Pancreas (tissue), 10 donors: ENCODE data around the gene ZNF385B. TPM values are rescaled to one million over a fixed set of nuclear protein-coding genes. Genes with fewer than 3 reads are reported as not detected.
"Not testable (repeated sequence)": the region's sequence is repeated elsewhere in the genome, so short reads cannot be mapped to it uniquely, and the experiment has no call there.

Experiments used
- ATAC-seq, 4 donors: fragments of 200-7000 bp; cut with Tn5 transposase; one replicate each; pipeline versions ENCODE4 v1.8.0 to v1.9.1; 2020; ENCODE audit warnings: mild to moderate bottlenecking in 4 of 4, moderate library complexity in 4 of 4
- DNase-seq, 6 donors: peaks; one replicate each; pipeline ENCODE4 v3.0.0-alpha.2; 2020
- FAIRE-seq: peaks from 2 replicates; lab custom pipeline; 2012; peaks lifted over from hg19 to GRCh38; lab: Jason Lieb, UNC
- H3K27ac ChIP-seq, 4 donors: fragments of 200-600 bp; sonication (generic); 1 replicate in 3 of 4; 2 replicates in 1 of 4; pipeline versions ENCODE4 v1.5.0 to v1.8.0; 2020
- H3K27me3 ChIP-seq, 4 donors: fragments of 200-600 bp; one replicate each; pipeline ENCODE4 v1.8.0; 2021
- H3K36me3 ChIP-seq, 3 donors: fragments of 200-600 bp; sonication (generic) in 1 of 3; one replicate each; pipeline versions ENCODE4 v1.5.0 to v1.8.0; 2020 to 2021
- H3K4me1 ChIP-seq, 3 donors: fragments of 200-600 bp; one replicate each; pipeline ENCODE4 v1.8.0; 2021
- H3K4me3 ChIP-seq, 4 donors: fragments of 200-600 bp; sonication (generic) in 2 of 4; one replicate each; pipeline versions ENCODE4 v1.5.0 to v1.8.0; 2020 to 2021
- H3K9me3 ChIP-seq, 4 donors: fragments of 200-600 bp; one replicate each; pipeline ENCODE4 v1.8.0; 2021
- WGBS, 2 donors: extraction: QIAGEN DNeasy Blood & Tissue Kit; methylation state at CpG; one replicate each; pipeline ENCODE4 v1.1.7; 2013; 5-methylcytosine and 5-hydroxymethylcytosine counted together
- intact Hi-C, 3 donors: fragments of 100-400 bp; cut with DNase I; formaldehyde crosslinking; loops; one replicate each; pipeline versions ENCODE4 v1.11.1 to v1.14.2; 2022
- polyA plus RNA-seq, 2 donors: library from polyadenylated mRNA; stranded (reverse); fragments of 200-250 nt; gene quantifications; one replicate each; pipeline ENCODE4 v1.2.3, GENCODE V29; 2013
- total RNA-seq, 6 donors: library from RNA; stranded (reverse); fragmentation: NEBNext Ultra II Directional in 4 of 6; extraction: Animal tissue kit (Norgen Biotek cat#: 25700) in 4 of 6; gene quantifications; one replicate each; pipeline versions ENCODE4 v1.2.1 to v1.2.4, GENCODE V29; 2021 to 2023
- TF ChIP-seq, protein P1 (sequence below), 4 donors: fragments of 200-600 bp; sonication (generic) in 3 of 4; IDR thresholded peaks; one replicate each; pipeline versions ENCODE4 v1.5.0 to v1.8.0; 2021; ENCODE audit warnings: antibody characterized with exemption in 4 of 4
- donor health status: healthy with polysubstance abuse.
- donor health status: DM: no; HTN: no; CAD: no; lungs with moderate emphysema.
- donor health status: DM: no; HTN: no; CAD: no.
- donor health status: control.
- donor health status: control.
- donor health status: Bipolar disorder and iron deficiency.
- donor health status: DM: yes; HTN: yes; CAD: no.
- donor health status: DM: no; HTN: no; CAD: no.
- donor health status: DM: no; HTN: no; CAD: no.
- donor health status: DM: yes; HTN: yes; CAD: no.

ZNF385B gene
- total and polyA plus RNA-seq, 8 donors, result 0.19 to 0.61 (median 0.37) TPM; not detected in 1

DNA sequence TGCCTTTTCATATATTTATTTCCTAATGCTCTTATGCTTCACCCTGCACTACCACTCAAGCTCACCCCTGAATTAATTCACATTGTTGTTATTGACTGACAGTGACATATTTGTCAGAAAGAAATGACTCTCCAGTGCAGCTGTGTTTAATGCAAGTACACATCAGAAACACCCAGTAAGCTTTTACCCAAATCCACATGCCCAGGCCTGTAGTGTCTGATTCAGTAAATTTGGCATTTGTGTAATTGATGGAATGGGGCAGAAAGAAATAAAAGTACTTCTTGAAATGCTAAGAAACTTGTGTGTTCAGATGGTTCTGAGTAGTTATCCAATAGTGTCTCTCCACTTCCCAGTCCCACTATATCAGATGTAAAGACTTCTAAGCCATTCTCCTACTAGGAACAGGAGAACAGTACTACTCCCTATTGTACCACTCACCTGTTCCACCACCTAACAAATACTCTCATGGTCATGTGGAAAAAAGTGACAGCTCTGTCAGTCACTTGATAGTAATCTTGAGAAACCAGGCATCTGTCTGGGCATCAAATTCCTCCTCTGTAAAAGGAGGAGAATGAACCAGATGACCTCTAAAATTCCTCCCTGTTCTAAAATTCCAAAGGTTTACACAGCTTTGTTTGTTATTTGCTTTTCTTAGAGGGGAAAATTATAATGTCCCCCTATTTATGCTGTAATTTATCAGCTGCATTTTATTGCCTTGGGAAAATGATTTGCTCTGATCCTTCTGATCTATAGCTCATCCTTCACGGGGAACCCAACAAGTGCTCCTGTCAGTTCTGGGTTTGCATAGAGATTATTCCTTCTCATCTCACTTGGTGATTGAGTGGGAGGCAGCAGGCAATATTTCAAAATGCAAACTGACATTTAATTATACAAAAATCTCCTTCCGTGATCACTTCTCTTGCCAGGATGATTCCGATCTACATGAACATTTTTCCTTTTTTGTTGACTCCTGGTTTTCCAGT is 70.9 kb downstream of the ZNF385B start:
- 79 to 85% methylated on average over 3 of the region's 3 CpGs for WGBS, 2 donors
- TF ChIP-seq, protein P1, sequence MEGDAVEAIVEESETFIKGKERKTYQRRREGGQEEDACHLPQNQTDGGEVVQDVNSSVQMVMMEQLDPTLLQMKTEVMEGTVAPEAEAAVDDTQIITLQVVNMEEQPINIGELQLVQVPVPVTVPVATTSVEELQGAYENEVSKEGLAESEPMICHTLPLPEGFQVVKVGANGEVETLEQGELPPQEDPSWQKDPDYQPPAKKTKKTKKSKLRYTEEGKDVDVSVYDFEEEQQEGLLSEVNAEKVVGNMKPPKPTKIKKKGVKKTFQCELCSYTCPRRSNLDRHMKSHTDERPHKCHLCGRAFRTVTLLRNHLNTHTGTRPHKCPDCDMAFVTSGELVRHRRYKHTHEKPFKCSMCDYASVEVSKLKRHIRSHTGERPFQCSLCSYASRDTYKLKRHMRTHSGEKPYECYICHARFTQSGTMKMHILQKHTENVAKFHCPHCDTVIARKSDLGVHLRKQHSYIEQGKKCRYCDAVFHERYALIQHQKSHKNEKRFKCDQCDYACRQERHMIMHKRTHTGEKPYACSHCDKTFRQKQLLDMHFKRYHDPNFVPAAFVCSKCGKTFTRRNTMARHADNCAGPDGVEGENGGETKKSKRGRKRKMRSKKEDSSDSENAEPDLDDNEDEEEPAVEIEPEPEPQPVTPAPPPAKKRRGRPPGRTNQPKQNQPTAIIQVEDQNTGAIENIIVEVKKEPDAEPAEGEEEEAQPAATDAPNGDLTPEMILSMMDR (IDR thresholded peaks at IDR 0.05), result no peak
- no peaks in the 10 kb centered on the region for H3K4me1 ChIP-seq
- no peak for DNase-seq
- no peak overlapping the region for H3K27ac ChIP-seq
- no peak for FAIRE-seq
- intact Hi-C loops, result no loop called here
- no peaks in the 10 kb centered on the region for H3K36me3 ChIP-seq
- no peak overlapping the region for H3K4me3 ChIP-seq
- H3K27me3 ChIP-seq, result no peaks in the 10 kb centered on the region
- no peak for ATAC-seq
- H3K9me3 ChIP-seq, result no peaks in the 10 kb centered on the region

DNA sequence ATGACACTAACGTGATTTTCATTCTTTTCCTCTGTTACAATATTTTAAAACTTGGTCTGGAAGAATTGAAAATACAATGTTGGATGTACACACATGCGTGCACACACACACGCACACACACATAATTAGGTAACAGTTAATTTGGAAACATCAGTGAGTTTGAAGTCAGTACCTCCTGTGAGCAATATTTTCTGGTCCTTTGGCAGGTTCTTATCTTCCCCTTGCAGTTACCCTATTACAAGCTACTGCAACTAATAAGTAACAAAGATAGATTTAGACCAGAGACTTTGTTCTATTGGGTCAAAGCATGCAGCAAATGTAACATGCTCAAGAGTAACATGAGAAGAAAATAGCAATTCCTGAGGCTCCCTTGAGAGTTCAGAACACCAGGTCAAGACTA is 73.3 kb downstream of the ZNF385B start:
- ATAC-seq (no peak), DNase-seq (no peak), FAIRE-seq (no peak)
- no peaks in the 10 kb centered on the region for H3K9me3 ChIP-seq
- TF ChIP-seq, protein P1 (IDR thresholded peaks at IDR 0.05), result no peak
- H3K27ac ChIP-seq, result no peak overlapping the region
- no peaks in the 10 kb centered on the region for H3K4me1 ChIP-seq
- WGBS, 2 donors, result 84 to 87% methylated on average over 3 of the region's 3 CpGs
- no peaks in the 10 kb centered on the region for H3K36me3 ChIP-seq
- no peaks in the 10 kb centered on the region for H3K27me3 ChIP-seq
- intact Hi-C loops, result no loop called here
- no peak overlapping the region for H3K4me3 ChIP-seq

DNA sequence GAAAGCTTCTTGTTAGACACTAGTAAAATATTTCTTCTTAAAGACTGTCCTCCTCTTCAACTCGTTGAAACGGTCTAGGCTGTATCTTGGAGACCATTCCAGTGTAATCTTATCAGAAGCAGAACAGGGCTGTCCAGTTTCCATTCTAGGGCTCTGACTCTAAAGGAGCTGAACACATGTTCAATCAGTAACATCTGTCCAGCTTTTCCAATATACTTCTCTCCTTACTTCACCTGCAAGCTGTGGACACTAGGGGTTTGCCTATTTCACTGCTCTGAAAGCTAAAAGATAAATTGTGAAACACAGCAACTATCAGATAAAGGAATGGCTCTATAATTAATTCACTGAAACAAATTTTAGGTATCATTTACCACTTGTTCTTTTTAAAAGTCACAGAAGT is 73.8 kb downstream of the ZNF385B start:
- TF ChIP-seq, protein P1 (IDR thresholded peaks at IDR 0.05), result no peak
- Histone ChIP-seq H3K4me1 (no peaks in the 10 kb centered on the region), H3K27me3 (no peaks in the 10 kb centered on the region), H3K9me3 (no peaks in the 10 kb centered on the region), H3K4me3 (no peak overlapping the region), H3K36me3 (no peaks in the 10 kb centered on the region), H3K27ac (no peak overlapping the region)
- no peak for ATAC-seq
- FAIRE-seq, result no peak
- DNase-seq, result no peak
- intact Hi-C loops, result no loop called here
- WGBS, 2 donors, result 15 to 27% methylated on average over 2 of the region's 2 CpGs

DNA sequence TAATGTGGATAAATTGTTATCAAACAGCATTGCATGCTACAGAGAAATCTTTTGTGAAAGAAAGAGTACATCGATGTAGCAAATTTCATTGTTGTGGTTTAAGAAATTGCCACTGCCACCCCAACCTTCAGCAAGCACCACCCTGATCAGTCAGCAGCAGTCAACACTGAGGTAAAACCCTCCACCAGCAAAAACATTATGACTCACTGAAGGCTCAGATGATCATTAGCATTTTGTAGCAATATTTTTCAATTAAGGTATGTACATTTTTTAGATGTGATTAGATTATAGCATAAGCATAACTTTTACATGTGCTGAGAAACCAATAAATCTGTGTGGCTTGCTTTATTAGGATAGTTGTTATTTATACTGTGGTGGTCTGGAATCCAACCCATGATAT is 75.5 kb downstream of the ZNF385B start:
- intact Hi-C loops, result no loop called here
- WGBS, 2 donors, result 94% methylated on average over 1 of the region's 1 CpG
- Histone ChIP-seq H3K27me3 (no peaks in the 10 kb centered on the region), H3K4me3 (no peak overlapping the region), H3K4me1 (no peaks in the 10 kb centered on the region), H3K36me3 (no peaks in the 10 kb centered on the region), H3K9me3 (no peaks in the 10 kb centered on the region), H3K27ac (no peak overlapping the region)
- no peak for DNase-seq
- FAIRE-seq, result no peak
- TF ChIP-seq, protein P1 (IDR thresholded peaks at IDR 0.05), result no peak
- no peak for ATAC-seq

DNA sequence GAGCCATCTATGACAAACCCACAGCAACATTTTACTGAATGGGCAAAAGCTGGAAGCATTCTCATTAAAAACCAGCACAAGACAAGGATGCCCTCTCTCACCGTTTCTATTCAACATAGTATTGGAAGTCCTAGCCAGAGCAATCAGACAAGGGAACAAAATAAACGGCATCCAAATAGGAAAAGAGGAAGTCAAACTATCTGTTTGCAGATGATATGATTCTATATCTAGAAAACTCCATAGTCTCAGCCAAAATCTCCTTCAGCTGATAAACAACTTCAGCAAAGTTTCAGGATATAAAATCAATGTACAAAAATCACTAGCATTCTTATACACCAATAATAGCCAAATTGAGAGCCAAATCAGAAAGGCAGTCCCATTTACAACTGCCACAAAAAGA is 79.1 kb downstream of the ZNF385B start:
- H3K9me3 ChIP-seq, intact Hi-C loops, FAIRE-seq, ATAC-seq, H3K4me1 ChIP-seq, H3K36me3 ChIP-seq, DNase-seq, H3K4me3 ChIP-seq, H3K27ac ChIP-seq, H3K27me3 ChIP-seq: not testable (repeated sequence)
- WGBS, 2 donors, result 64 to 77% methylated on average over 2 of the region's 2 CpGs
